GM18505 (cell line): Measurements from ENCODE around the gene KRTAP6-3.

Experiments used
- ATAC-seq: cut with Tn5 transposase; IDR thresholded peaks from one replicate; pipeline ENCODE4 v1.9.1; 2021; ENCODE audit not compliant: unreplicated experiment
- POLR2A ChIP-seq: IDR thresholded peaks from 4 replicates; pipeline ENCODE4 v1.6.1; 2011; ENCODE audit warnings: borderline replicate concordance; ENCODE audit not compliant: insufficient read depth, insufficient read length; ENCODE audit errors: extremely low read depth

KRTAP6-3 gene

DNA sequence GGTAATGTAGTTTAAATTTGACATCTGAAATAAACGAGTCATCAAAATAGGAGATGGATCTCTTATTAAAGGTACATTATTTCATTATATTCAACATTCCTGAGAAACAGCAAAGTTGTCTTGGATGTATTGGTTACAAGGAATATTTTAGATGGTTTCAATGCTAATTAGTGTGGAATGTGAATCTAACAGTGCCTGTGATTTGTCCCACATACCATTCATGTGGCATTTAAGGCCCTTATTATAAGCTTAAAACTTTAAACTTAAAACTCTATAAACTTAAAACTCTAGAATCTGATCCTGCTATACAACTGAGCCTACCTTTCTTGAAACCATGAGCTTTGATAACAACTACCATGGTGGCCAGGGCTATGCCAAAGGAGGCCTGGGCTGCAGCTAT is 8.5 kb downstream of the KRTAP6-3 start, which contains the start of gene KRTAP22-1:
KRTAP22-1 (plus strand) TSS at position 301 of the 400 bp plus-strand sequence.
- ATAC-seq: no peak
- TF ChIP-seq POLR2A: no peak

DNA sequence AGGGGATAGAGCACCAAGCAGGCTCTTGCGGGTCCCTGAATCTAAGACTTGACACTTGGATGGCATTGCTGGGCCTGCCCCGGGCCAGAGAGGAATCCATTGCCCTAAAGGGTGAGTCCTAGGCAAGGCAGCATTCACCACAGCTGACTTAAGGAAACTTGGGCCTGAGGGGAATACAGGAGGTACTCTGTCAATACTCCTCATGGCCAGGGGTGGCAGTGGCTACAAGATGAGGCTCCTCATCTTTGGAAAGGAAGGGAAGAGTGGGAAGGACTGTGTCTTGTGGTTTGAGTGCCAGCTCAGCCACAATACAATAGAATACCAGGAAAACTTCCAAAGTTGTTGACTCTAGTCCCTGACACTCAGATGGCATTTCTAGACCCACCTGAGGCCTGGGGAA is 13.7 kb downstream of the KRTAP6-3 start:
- no peak for TF ChIP-seq POLR2A
- ATAC-seq: no peak

DNA sequence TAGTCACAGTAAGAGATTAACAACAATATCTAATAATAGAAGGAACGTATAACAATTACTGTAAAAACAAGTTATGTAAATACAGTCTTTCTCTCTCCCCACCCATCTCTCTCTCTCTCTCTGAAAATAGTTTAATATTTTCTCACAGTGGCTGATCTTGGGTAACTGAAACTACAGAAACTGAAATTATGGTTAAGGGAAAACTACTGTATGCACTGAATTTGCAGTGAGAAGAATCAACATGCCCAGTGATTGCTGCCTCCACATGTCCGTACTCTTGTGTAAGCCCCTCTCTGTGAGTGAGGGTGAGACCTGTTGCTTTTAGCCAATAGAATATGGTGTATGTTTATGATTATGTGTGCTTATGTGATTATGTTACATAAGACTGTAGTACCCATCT is 19.9 kb downstream of the KRTAP6-3 start:
- no peak for TF ChIP-seq POLR2A
- ATAC-seq: no peak

DNA sequence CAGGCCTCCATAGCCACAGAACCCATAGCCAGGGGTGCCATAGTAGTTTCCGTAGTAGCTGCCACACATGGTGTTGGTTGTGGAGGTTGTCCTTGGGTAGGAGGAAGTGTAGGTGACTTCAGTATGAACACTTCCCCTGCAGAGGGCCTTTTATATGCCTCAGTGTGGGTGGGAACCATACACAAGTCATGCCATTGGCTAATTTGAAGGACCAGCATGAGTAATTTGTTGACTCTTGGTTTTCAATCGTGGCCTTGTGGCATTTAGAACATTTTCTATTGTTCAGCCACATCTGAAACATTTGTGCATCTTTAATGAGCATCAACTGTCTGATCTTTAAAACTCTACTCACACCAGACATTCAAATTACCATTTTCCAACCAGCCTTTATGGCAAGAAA is 21.6 kb downstream of the KRTAP6-3 start, which contains the start of gene KRTAP6-1:
KRTAP6-1 (minus strand) TSS at position 95 of the 400 bp plus-strand sequence; CDS start at position 69, 26 bp downstream.
- ATAC-seq: no peak
- no peak for TF ChIP-seq POLR2A

DNA sequence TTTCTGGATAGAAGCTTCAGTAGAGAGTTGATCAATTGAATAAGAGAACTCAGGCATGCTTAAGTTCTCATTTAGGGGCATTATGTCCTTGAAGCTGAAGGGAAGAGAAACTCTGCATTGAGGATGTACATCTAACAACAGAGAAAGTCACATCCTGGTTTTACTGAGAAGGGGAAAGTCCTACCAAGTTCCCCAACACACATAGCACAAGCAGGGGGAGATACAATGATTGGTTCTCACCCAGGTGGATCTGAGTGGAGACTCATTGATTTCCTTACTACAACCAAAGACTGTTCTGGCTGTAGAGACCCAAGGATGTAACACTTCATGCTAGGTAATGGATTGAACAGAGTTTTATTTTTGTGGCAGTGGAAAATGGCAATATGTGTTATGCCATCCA is 23.0 kb downstream of the KRTAP6-3 start:
- no peak for ATAC-seq
- no peak for TF ChIP-seq POLR2A

DNA sequence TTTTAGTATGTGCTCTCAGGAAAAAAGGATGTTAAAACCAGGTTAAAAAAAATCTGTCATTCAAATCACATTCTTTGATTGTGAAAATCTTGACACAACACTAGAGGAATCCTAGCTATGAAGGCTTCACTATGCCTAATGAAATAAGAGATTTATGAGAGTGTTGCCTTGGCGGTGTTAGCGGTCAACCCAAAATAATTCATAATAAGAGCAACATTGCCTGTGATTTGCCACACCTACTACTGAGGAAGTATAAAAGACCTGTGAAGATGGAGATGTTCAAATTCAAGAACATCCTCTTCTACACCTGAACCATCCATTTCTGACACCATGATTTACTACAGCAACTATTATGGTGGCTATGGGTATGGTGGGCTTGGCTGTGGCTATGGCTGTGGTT is 23.9 kb downstream of the KRTAP6-3 start, which contains the start of gene KRTAP20-1:
KRTAP20-1 (plus strand) TSS at position 301 of the 400 bp plus-strand sequence; CDS start at position 331, 30 bp downstream.
- ATAC-seq: no peak
- no peak for TF ChIP-seq POLR2A

DNA sequence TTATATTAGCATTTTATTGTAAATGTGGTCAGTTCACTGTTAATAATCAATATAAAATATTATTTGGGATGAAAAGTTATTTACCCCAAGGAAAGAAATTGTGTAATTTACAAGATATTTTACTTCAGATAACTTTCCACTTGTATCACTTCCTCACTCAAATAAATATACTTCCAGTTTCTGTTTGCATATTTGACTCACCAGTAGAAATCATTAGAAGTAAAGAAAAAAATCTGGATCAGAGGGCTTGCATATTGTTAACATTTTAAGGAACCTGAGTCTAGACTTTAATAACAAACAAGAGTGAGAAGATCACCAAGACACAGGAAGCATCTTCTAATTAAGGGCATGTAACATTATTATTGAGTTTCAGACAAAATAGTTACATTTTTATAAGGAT is 27.8 kb downstream of the KRTAP6-3 start:
- no peak for ATAC-seq
- no peak for TF ChIP-seq POLR2A

DNA sequence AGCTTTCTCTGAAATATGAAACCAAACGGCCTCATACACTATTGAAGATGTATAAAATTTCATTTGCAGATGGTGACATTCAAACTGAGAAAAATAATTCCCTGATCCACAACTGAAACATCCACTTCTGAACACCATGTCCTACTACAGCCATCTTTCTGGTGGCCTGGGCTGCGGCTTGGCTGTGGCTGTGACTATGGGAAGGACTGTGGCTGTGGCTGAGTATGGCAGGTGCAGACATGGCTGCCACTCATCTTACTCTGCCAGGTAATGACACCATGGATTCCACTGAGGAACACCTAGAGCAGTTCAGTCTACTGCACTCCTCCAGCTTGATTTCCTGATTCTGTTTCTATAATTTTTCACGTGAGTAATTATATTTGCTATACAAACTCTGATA is 28.3 kb downstream of the KRTAP6-3 start, which contains the start of gene KRTAP20-4:
KRTAP20-4 (plus strand) TSS at position 106 of the 400 bp plus-strand sequence.
- TF ChIP-seq POLR2A: no peak
- no peak for ATAC-seq

DNA sequence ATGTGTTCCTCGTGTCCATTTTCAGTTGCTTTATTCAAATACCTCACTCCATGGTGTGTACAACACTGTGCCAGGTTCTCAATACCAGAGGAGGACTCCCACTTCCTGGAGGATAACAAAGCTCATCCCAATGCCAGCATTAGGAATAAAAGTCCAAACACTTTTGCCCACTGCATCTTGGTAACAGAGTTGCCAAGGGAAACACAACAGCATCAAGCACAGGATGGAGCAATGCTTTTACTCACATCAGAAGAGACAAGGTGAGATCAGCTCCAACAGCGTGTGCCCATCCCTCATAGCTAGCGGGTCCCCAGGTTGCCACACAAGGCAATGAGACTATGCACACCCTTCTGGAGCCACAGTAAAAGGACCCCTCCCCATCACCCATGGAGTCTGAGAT is 31.1 kb downstream of the KRTAP6-3 start:
- ATAC-seq: no peak
- TF ChIP-seq POLR2A: no peak

DNA sequence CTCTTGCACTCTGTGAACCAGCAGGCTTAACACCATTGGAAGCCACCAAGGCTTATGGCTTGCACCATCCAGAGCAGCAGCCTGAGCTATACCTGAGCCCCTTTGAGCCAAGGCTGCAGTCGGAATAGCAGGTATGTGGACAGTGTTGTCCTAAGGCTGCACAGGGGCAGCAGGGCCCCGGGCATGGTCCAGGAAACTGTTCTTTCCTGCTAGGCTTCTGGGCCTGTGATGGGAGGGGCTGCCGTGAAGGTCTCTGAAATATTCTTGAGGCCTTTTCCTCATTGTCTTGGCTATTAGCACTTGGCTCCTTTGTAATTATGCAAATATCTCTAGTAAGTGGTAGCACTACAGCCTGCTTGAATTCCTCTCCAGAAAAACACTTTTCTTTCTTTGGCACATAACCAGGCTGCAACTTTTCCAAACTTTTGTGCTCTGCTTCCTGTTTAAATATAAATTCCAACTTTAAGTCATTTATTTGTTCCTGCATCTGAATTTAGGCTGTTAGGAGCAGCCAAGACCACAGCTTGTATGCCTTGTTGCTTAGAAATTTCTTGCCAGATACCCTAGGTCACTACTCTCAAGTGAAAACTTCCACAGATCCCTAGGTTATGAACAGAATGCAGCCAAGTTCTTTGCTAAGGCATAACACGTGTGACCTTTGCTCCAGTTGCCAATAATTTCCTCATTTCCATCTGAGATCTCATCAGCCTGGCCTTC is 33.4 kb downstream of the KRTAP6-3 start:
- ATAC-seq: no peak
- no peak for TF ChIP-seq POLR2A

DNA sequence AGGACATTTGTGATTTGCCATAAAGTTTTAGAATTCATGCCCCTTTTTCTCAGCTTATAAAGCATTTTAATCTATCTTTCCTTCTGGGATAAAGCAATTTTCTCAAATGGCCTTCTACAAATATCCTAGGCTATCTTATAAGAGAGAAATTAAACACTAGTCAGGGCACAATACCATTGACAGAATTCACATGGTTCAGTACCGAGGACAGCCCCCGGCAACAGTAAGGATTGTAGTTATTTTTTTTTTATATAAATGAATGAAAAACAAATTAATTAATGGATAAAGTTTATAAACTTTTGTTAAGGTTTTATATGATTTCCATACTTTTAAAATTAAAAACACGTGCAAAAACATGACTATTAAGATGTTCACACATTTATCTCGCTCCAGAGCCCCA is 35.9 kb downstream of the KRTAP6-3 start:
- ATAC-seq: no peak
- TF ChIP-seq POLR2A: no peak

DNA sequence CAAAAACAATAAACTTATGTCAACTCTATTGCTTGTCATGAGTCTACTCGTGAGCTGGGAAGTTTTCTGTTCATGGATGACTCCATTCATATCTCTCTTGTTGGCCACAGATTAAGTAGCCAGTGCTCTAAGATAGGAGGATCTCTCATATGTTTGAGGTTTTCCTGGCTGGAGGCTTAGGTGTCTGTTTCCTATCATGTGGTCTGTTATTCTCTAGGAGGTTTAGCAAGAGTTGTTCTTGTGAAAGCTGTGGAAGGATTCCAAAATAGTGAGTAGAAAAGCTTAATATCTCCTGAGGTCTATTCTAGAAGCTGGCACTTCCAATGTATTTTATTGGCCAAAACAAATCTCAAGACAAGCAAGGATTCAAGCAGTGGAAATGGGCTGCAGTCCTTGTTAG is 37.0 kb downstream of the KRTAP6-3 start:
- ATAC-seq: no peak
- TF ChIP-seq POLR2A: no peak

DNA sequence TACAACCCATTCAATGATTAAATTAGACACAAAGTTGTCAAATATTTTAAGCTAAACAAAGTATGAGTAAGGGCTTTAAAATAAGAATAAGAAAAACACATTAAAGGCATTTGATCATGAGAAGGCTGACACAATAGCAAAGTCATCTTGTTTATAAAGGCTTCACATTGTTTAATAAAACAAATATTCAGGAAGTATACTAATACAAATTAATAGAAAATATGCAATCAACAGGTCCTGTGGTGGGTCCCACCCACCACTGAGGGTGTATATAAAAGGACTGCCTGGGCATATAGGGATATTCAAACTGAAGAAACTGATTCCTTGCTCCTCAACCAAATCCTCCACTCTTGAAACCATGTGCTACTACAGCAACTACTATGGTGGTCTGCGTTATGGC is 42.7 kb downstream of the KRTAP6-3 start, which contains the start of gene KRTAP20-2:
KRTAP20-2 (plus strand) TSS at position 301 of the 400 bp plus-strand sequence; CDS start at position 359, 58 bp downstream.
- no peak for TF ChIP-seq POLR2A
- ATAC-seq: no peak

DNA sequence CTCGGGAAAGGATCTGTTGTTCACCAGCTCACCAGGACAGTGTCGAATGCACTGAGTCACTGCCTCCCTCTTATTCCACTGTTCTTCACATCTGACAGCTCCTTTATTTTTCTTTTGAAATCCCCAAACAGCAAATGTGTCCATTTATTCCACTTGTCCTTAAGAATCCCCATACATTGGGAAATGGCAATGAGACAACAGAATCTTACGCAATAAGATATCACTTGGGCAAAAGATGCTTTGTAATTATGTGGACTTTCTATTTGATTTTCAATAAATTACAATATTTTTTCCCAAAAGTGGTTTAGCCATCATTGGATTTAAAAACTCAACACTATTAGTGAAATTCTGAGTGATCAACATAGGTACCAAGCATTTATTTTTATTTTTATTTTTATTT is 46.4 kb downstream of the KRTAP6-3 start:
- TF ChIP-seq POLR2A: no peak
- no peak for ATAC-seq
